Activated naive CD4-positive, alpha-beta T cell treated with anti-CD3 and anti-CD28 coated beads for 36 hours (primary cell): ENCODE measurements around the gene FGD4. TPM values are rescaled to one million over a fixed set of nuclear protein-coding genes. Genes with fewer than 3 reads are reported as not detected.

Source experiments
- CTCF ChIA-PET: fragments of 350-600 bp; sonication (Branson Sonifier 250); formaldehyde crosslinking; loops from one replicate; lab custom pipeline; 2021; ENCODE audit warnings: antibody characterized with exemption; lab: Charles Lee
- DNase-seq: peaks from one replicate; pipeline ENCODE4 v3.0.0-alpha.2; 2020
- H3K27ac Mint-ChIP-seq: one replicate; pipeline ENCODE4 v1.8.0; 2021; ENCODE audit warnings: mild to moderate bottlenecking, mixed read lengths
- H3K27me3 Mint-ChIP-seq: one replicate; pipeline ENCODE4 v1.8.0; 2021; ENCODE audit warnings: low read depth, mixed read lengths
- H3K36me3 Mint-ChIP-seq: one replicate; pipeline ENCODE4 v1.8.0; 2021; ENCODE audit warnings: low read depth, mixed read lengths
- H3K4me1 Mint-ChIP-seq: one replicate; pipeline ENCODE4 v1.8.0; 2021; ENCODE audit warnings: low read depth, mixed read lengths
- H3K4me3 Mint-ChIP-seq: one replicate; pipeline ENCODE4 v1.8.0; 2021; ENCODE audit warnings: mild to moderate bottlenecking, moderate library complexity, mixed read lengths
- H3K9me3 Mint-ChIP-seq: one replicate; pipeline ENCODE4 v1.8.0; 2021; ENCODE audit warnings: mixed read lengths
- intact Hi-C: fragments of 100-400 bp; cut with micrococcal nuclease; formaldehyde crosslinking; loops from one replicate; pipeline ENCODE4 v1.15.1; 2023
- total RNA-seq, 2 experiments: library from RNA; stranded (reverse); gene quantifications; one replicate each; pipeline ENCODE4 v1.2.3, GENCODE V29; 2021

FGD4 gene
- total RNA-seq, 2 experiments from 2014 or later = 0.15 to 0.17 TPM

DNA sequence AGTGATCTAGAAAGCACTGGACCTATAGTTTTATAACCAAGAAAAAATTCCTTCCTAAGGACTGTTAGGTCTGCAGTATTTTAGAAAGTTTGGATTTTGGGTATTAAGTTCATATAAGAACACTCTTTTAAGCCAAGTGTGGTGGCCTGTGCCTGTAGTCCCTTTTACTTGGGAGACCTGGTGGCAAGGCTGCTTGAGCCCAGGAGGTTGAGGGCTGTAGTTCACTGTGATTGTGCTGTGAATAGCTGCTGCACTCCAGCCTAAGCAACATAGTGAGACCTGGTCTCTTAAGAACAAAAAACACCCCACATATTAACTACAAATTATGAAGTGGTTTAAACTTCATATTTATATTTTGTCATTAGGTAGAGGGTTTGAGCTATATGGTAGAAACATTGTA, 289.4 kb downstream of the FGD4 start:
- intact Hi-C loops = loop anchor here (2.0 kb wide), 1 partner anchor 16 kb away; no protein-coding TSS in a partner anchor

DNA sequence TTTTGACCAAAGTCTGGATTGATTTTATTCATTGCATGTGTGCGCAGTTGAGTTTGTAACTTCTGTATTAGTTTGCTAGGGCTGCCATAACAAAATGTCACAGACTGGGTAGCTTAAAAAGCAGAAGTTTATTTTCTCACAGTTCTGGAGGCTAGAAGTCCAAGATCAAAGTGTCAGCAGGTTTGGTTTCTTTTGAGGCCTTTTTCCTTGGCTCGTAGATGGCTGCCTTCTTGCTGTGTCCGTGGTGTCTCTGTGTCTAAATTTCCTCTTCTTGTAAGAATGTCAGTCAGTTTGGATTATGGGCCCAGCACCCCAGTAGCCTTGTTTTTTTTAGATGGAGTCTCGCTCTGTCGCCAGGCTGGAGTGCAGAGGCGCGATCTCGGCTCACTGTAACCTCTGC, 291.6 kb downstream of the FGD4 start:
- Mint-ChIP-seq H3K9me3 (no peaks in the 10 kb centered on the region), H3K4me1 (peaks cover 36% of the 10 kb centered on the region), H3K27me3 (no peaks in the 10 kb centered on the region), H3K27ac (no peak overlapping the region), H3K4me3 (no peak overlapping the region), H3K36me3 (peaks cover 16% of the 10 kb centered on the region)
- intact Hi-C loops = no loop called here
- DNase-seq = no peak
- CTCF ChIA-PET = interaction anchor here (0.6 kb wide), 1 partner anchor 763 kb away, joined by 3 read pairs; no protein-coding TSS in a partner anchor

More for the DNA sequence above, 289.4 kb downstream of the FGD4 start:
- no peak for DNase-seq
- peaks cover 16% of the 10 kb centered on the region for H3K36me3 Mint-ChIP-seq
- H3K9me3 Mint-ChIP-seq = no peaks in the 10 kb centered on the region
- H3K27ac Mint-ChIP-seq = no peak overlapping the region
- H3K4me1 Mint-ChIP-seq = peaks cover 37% of the 10 kb centered on the region
- no peak overlapping the region for H3K4me3 Mint-ChIP-seq
- CTCF ChIA-PET = no interaction called here
- H3K27me3 Mint-ChIP-seq = no peaks in the 10 kb centered on the region

DNA sequence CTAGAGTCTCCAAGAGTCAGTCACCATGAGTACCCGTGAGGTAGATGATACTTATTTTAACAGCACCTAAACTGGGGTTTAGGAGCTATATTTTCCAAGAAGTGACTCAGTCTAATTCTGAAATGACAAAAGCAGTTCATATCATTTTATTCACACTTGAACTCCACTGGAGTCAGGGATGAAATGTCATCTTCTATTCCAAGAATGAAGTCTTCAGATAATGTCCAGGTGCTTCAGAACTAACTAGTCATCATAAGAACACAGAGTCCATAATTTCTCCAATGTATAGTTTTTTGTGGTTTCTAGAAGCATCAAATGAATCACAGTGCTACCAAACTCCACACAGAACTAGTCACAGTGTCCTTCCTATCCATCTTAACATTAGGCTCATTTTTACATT, 293.0 kb downstream of the FGD4 start:
- DNase-seq = no peak
- no peaks in the 10 kb centered on the region for H3K9me3 Mint-ChIP-seq
- no peaks in the 10 kb centered on the region for H3K27me3 Mint-ChIP-seq
- intact Hi-C loops = no loop called here
- H3K4me3 Mint-ChIP-seq = no peak overlapping the region
- no peak overlapping the region for H3K27ac Mint-ChIP-seq
- H3K36me3 Mint-ChIP-seq = peaks cover 8% of the 10 kb centered on the region
- peaks cover 32% of the 10 kb centered on the region for H3K4me1 Mint-ChIP-seq
- CTCF ChIA-PET = no interaction called here

DNA sequence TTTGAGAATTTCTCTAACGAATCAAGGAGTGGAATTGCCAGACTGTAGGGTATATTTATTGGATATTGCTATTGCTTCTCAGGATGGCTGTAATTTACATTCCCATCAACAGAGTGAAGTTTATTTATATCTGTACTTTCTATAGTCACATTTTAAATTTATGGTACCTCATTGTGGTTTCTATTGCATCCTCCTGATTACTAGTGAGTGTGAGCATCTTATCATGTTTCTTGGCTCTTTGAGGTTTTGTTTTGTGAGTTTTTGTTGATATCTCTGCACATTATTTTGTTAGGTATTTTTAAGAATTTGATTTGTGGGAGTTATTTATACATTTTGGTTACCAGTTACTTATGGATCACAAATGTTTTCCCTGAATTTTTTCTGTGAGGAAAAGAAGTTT, 293.7 kb downstream of the FGD4 start:
- H3K27ac Mint-ChIP-seq = no peak overlapping the region
- CTCF ChIA-PET = interaction anchor here (0.6 kb wide), 1 partner anchor 182 kb away, joined by 3 read pairs; no protein-coding TSS in a partner anchor
- intact Hi-C loops = no loop called here

More for the DNA sequence above, 293.7 kb downstream of the FGD4 start:
- H3K9me3 Mint-ChIP-seq = no peaks in the 10 kb centered on the region
- H3K4me3 Mint-ChIP-seq = no peak overlapping the region
- H3K36me3 Mint-ChIP-seq = peaks cover 7% of the 10 kb centered on the region
- H3K4me1 Mint-ChIP-seq = peaks cover 32% of the 10 kb centered on the region
- H3K27me3 Mint-ChIP-seq = no peaks in the 10 kb centered on the region
- DNase-seq = no peak
